ENCODE measurements around the gene SSTR5. TPM values are rescaled to one million over a fixed set of nuclear protein-coding genes. Genes with fewer than 3 reads are reported as not detected.

SSTR5 gene
- total and polyA plus RNA-seq, 2 donors (not counting 1 experiment from before 2014, with no cell fraction given): not detected

DNA sequence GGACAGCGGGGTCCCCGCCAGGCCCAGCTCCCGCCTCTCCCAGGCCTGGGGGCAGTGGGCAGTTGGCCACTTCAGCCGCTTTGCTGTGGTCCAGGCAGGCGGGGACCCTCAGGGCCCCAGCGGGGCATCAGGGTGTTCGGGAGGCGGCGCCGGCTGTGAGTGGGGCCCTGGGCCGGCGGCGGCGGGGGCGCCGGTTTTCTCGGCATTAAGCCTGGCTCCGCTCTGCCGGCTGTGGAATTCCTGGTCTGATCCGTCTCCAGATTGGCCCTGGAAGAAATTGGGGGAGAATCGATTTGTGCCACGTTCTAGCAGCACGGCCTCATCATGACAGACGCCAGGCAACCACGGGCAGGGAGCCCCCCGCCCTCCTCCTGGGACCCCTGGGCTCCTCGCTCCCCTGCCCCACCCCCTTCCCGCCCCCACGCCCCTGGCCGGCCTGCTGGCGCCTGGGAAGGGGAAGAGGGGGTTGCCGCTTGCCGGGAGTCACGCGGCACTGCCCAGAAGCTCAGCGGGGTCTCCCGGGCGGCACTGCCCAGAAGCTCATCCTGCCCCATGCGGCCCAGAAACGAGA, 28.6 kb upstream of the SSTR5 start:
- Mint-ChIP-seq H3K4me1 (no peaks in the 10 kb centered on the region), H3K4me3 (no peak overlapping the region)
- CTCF ChIA-PET: no interaction called here

More for the DNA sequence above, 28.6 kb upstream of the SSTR5 start:
- no peaks in the 10 kb centered on the region for H4K20me1 ChIP-seq (ENCODE audit: control insufficient read depth, insufficient read depth, low read length, poor library complexity, severe bottlenecking)
- DNase-seq (no peak), ATAC-seq (ENCODE audit: low read depth) (no peak)
- POLR2A ChIA-PET: no interaction called here
- no peak overlapping the region for H3K4me2 ChIP-seq (replicated peaks; ENCODE audit: low read depth, low read length, poor library complexity, severe bottlenecking)
- H2AFZ ChIP-seq (ENCODE audit: insufficient read depth, low read depth, low read length, poor library complexity, severe bottlenecking): no peak overlapping the region
- no peaks in the 10 kb centered on the region for H3K27me3 ChIP-seq (replicated peaks in 1 of 4; ENCODE audit: control extremely low read depth in 1 of 4, control insufficient read depth in 3 of 4, insufficient read depth in 4 of 4, low read length in 3 of 4)
- no peaks in the 10 kb centered on the region for H3K36me3 ChIP-seq (replicated peaks in 1 of 2; ENCODE audit: control extremely low read depth in 1 of 2, control insufficient read depth in 1 of 2, extremely low read depth in 1 of 2, insufficient read depth in 2 of 2, low read length in 1 of 2)
- intact Hi-C loops (cut with micrococcal nuclease): no loop called here
- Mint-ChIP-seq H3K27me3 (peaks cover 8% of the 10 kb centered on the region), H3K27ac (no peak overlapping the region), H3K9me3 (ENCODE audit: insufficient read depth) (no peaks in the 10 kb centered on the region)
- H3K9ac ChIP-seq (ENCODE audit: low read length): no peak overlapping the region
- no peaks in the 10 kb centered on the region for H3K79me2 ChIP-seq (ENCODE audit: control insufficient read depth, insufficient read depth, low read length)
- H3K4me3 ChIP-seq (ENCODE audit: control extremely low read depth in 1 of 5, extremely low read depth in 1 of 5, insufficient read depth in 1 of 5, low read depth in 2 of 5, low read length in 4 of 5): no peak overlapping the region
- no peaks in the 10 kb centered on the region for H3K4me1 ChIP-seq (ENCODE audit: control insufficient read depth in 2 of 2, insufficient read depth in 2 of 2, low read length in 2 of 2)
- 80% methylated on average over 25 of the region's 40 CpGs for WGBS (ENCODE audit: insufficient coverage)
- no peak for TF ChIP-seq EZH2 (IDR thresholded peaks at IDR 0.05; ENCODE audit: borderline replicate concordance, insufficient read depth, low read depth, low read length, poor library complexity, severe bottlenecking)
- TF ChIP-seq, protein P1, sequence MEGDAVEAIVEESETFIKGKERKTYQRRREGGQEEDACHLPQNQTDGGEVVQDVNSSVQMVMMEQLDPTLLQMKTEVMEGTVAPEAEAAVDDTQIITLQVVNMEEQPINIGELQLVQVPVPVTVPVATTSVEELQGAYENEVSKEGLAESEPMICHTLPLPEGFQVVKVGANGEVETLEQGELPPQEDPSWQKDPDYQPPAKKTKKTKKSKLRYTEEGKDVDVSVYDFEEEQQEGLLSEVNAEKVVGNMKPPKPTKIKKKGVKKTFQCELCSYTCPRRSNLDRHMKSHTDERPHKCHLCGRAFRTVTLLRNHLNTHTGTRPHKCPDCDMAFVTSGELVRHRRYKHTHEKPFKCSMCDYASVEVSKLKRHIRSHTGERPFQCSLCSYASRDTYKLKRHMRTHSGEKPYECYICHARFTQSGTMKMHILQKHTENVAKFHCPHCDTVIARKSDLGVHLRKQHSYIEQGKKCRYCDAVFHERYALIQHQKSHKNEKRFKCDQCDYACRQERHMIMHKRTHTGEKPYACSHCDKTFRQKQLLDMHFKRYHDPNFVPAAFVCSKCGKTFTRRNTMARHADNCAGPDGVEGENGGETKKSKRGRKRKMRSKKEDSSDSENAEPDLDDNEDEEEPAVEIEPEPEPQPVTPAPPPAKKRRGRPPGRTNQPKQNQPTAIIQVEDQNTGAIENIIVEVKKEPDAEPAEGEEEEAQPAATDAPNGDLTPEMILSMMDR (IDR thresholded peaks at IDR 0.05): no peak
- H3K27ac ChIP-seq (ENCODE audit: low read length in 2 of 2): no peak overlapping the region
- peaks cover 0 to 22% (median 0%) of the 10 kb centered on the region in 3 donors for H3K9me3 ChIP-seq (ENCODE audit: control extremely low read depth in 1 of 3, control insufficient read depth in 2 of 3, insufficient read depth in 1 of 3, low read length in 2 of 3)

Measured in B cell (primary cell).